ENCODE results near the gene ARHGEF28. TPM values are rescaled to one million over a fixed set of nuclear protein-coding genes. Genes with fewer than 3 reads are reported as not detected.

ARHGEF28 gene
- total RNA-seq, 2 donors from 2014 or later, result 7.6 to 8.0 TPM

DNA sequence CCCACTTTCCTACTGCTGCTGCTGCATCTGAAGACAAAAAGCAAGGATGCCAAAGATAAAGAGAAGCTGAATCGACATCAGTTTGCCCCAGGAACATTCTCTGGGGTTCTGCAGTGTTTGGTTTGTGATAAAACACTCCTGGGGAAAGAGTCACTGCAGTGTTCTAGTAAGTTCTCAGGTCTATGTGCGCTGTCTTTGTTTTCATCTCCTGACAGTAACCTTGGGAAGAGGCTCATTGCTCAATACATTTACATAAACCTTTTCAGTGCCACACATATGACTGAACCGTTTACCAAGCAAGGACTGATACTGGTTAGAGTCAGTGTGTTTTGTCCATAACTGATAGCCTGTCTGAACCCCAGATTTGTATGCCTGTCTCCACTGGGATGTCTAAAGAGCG is 232.1 kb downstream of the ARHGEF28 start:
- DNase-seq, result no peak
- TF ChIP-seq, protein P1, sequence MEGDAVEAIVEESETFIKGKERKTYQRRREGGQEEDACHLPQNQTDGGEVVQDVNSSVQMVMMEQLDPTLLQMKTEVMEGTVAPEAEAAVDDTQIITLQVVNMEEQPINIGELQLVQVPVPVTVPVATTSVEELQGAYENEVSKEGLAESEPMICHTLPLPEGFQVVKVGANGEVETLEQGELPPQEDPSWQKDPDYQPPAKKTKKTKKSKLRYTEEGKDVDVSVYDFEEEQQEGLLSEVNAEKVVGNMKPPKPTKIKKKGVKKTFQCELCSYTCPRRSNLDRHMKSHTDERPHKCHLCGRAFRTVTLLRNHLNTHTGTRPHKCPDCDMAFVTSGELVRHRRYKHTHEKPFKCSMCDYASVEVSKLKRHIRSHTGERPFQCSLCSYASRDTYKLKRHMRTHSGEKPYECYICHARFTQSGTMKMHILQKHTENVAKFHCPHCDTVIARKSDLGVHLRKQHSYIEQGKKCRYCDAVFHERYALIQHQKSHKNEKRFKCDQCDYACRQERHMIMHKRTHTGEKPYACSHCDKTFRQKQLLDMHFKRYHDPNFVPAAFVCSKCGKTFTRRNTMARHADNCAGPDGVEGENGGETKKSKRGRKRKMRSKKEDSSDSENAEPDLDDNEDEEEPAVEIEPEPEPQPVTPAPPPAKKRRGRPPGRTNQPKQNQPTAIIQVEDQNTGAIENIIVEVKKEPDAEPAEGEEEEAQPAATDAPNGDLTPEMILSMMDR (IDR thresholded peaks at IDR 0.05), result no peak
- Histone ChIP-seq H3K27me3 (no peaks in the 10 kb centered on the region), H3K9me3 (no peaks in the 10 kb centered on the region), H3K9ac (ENCODE audit: low read depth in 2 of 2, low read length in 2 of 2) (no peak overlapping the region), H3K27ac (no peak overlapping the region), H3K4me3 (no peak overlapping the region), H3K4me1 (no peaks in the 10 kb centered on the region), H3K36me3 (no peaks in the 10 kb centered on the region)
- intact Hi-C loops (cut with DNase I), result no loop called here

DNA sequence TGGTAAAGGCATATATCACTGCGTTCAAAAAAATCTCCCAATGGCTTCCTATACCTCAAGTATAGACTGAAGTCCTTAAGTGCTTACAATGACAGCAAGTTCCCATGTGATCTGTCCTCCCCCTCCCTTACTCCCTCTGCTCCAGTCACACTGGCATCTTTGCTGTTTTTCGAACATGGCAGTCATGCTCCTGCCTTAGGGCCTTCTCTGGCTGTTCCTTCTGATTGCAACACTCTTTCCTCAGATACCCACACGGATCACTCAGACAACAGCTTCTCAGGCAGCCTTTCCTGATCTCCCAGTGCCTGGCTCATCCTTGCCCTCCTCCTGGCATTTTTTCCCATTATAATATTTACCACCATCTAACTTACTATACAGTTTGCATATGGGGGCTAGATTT is 232.8 kb downstream of the ARHGEF28 start:
- Histone ChIP-seq H3K27me3 (no peaks in the 10 kb centered on the region), H3K27ac (no peak overlapping the region), H3K4me1 (no peaks in the 10 kb centered on the region), H3K9me3 (no peaks in the 10 kb centered on the region), H3K4me3 (no peak overlapping the region), H3K9ac (ENCODE audit: low read depth in 2 of 2, low read length in 2 of 2) (no peak overlapping the region), H3K36me3 (no peaks in the 10 kb centered on the region)
- DNase-seq, result no peak
- TF ChIP-seq, protein P1 (IDR thresholded peaks at IDR 0.05), result no peak
- intact Hi-C loops (cut with DNase I), result no loop called here

DNA sequence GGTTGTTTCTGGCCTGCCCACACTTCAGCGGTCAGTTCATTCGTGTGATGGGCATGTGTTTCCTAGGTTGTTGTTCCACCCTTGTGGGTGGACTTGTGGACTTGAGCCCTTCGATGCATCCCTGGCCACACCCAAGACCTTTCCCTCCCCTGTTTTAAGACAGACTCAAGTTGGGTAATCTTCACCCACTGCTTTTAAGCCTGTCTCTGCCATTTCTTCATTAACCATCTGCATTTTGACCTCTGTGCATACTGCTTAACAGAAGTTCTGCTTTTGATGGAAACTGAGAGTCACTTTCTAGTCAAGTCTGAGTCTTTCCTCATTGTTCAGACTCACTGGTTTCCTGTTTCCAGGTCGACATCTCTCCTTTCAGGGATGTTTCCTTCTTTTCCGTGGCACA is 233.7 kb downstream of the ARHGEF28 start:
- Histone ChIP-seq H3K9ac (ENCODE audit: low read depth in 2 of 2, low read length in 2 of 2) (no peak overlapping the region), H3K27me3 (no peaks in the 10 kb centered on the region), H3K4me1 (no peaks in the 10 kb centered on the region), H3K9me3 (no peaks in the 10 kb centered on the region), H3K4me3 (no peak overlapping the region), H3K36me3 (no peaks in the 10 kb centered on the region), H3K27ac (no peak overlapping the region)
- DNase-seq, result no peak
- intact Hi-C loops (cut with DNase I), result no loop called here
- TF ChIP-seq, protein P1 (IDR thresholded peaks at IDR 0.05), result no peak

DNA sequence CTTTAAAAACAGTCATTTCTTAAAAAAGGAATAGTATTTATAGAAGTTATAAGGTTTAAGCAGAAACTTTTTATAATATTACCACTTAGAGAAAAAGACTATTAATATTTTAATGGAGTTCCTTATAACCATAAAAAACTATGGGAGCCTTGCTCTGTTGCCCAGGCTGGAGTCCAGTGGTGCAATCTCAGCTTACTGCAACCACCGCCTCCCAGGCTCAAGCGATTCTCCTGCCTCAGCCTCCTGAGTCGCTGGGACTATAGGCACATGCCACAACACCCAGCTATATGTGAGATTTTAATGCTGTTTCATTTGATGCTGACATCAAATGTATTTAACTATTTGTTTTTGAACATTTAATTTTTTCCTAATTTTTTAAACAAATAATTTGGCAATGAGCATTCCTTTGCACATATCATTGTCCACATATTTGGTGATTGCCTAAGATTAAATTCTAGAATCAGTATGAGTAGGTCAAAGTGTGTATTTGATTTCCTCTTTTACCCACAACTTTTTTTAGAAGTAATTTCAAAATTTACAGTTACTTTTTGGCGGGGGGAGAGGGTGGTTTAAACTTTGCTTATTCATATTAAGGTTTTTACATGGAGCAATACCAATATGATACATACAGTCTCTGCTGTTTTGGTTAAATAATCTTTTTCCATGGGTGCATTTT is 235.5 kb downstream of the ARHGEF28 start:
- TF ChIP-seq, protein P1 (IDR thresholded peaks at IDR 0.05), result no peak
- intact Hi-C loops (cut with DNase I), result no loop called here
- no peak for DNase-seq
- Histone ChIP-seq H3K36me3 (no peaks in the 10 kb centered on the region), H3K9ac (ENCODE audit: low read depth in 2 of 2, low read length in 2 of 2) (no peak overlapping the region), H3K27ac (no peak overlapping the region), H3K4me3 (no peak overlapping the region), H3K4me1 (no peaks in the 10 kb centered on the region), H3K27me3 (no peaks in the 10 kb centered on the region), H3K9me3 (no peaks in the 10 kb centered on the region)

DNA sequence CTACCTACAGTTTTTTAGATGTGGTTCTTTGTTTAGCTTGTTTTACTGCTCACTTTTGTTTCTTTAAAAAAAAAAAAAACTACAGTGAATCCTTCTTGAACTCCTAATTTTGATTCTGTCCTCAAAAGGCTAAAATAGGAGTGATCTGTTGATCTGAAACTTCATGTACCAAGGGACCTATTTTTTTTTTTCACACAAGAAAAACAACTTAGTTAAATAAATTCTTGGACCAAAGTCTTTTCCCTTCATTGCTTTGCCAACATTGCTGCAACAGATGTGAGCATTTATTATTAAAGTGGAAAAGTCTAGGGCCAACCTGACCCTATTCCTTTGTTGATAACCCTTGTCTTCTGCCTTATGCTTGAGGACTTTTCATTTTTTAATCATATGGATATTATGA is 236.8 kb downstream of the ARHGEF28 start:
- TF ChIP-seq, protein P1 (IDR thresholded peaks at IDR 0.05), result no peak
- intact Hi-C loops (cut with DNase I), result no loop called here
- Histone ChIP-seq H3K9ac (ENCODE audit: low read depth in 2 of 2, low read length in 2 of 2) (no peak overlapping the region), H3K4me1 (no peaks in the 10 kb centered on the region), H3K4me3 (no peak overlapping the region), H3K27me3 (no peaks in the 10 kb centered on the region), H3K9me3 (no peaks in the 10 kb centered on the region), H3K27ac (no peak overlapping the region), H3K36me3 (no peaks in the 10 kb centered on the region)
- DNase-seq, result no peak

Data from colonic mucosa (tissue), 4 donors.